GM18873 (cell line): ENCODE data around the gene GABRP.

ENCODE experiments used
- ATAC-seq: cut with Tn5 transposase; IDR thresholded peaks from one replicate; pipeline ENCODE4 v1.9.1; 2021; ENCODE audit warnings: mild to moderate bottlenecking, moderate library complexity, moderate number of reproducible peaks; ENCODE audit not compliant: unreplicated experiment, low FRiP score

GABRP gene

DNA sequence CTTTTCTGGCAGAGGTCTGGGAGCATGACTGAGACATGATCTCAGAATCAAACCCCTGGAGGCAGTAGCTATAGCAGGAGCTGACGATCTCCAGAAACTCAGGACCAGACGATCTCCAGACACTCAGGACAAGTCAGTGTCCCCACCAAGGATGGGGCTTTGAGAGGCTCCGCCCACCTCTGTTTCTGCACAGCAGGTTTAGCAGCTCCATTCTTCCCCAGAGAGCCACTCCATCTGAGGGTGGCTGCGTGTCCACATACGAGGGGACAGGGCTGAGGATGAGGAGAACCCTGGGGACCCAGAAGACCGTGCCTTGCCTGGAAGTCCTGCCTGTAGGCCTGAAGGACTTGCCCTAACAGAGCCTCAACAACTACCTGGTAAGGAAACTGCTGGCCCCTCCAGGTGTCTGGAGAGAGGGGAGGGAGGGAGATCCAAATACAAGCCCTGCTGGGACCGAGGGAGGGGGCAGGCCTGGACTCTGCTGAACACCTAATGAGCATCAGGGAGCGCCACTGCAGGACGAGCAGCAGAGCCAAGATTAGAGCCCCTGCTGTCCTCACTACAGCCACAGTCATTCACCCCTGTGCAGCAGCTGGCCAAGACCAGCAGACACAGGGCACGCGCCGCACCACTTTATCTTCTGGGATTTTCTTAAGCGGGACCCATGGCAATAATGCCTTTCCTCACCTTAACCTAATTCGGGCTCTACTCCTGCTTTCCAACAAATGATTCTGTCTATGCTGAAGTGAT, at the start of gene GABRP:
TSS of gene GABRP (plus strand) at position 228 of the 750 bp plus-strand sequence. CDS start 4,891 bp downstream, outside the sequence.
- no peak for ATAC-seq

- ATAC-seq = no peak
Measured at GRCh38 chr5:170736966-170737365, 46.6 kb upstream of the GABRP start.

DNA sequence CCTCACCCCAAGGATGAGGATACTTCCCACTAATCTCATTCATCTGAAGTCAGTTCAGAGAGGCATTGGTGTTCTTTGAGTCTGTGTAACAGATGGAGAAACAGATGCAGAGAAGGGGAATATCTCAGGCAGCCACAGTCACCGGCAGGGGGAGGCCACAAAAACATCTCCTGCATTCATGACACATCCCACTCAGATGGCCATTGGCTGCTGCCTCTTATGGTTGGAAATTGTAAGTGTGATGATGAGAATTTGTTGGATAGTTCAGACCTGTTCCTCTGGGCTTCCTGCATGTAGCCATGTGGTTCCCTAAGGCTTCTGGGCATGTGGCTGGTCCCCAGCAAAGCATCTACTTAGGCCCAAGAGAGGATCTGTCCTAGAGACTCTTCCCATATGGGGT, 45.9 kb upstream of the GABRP start:
- ATAC-seq = no peak

DNA sequence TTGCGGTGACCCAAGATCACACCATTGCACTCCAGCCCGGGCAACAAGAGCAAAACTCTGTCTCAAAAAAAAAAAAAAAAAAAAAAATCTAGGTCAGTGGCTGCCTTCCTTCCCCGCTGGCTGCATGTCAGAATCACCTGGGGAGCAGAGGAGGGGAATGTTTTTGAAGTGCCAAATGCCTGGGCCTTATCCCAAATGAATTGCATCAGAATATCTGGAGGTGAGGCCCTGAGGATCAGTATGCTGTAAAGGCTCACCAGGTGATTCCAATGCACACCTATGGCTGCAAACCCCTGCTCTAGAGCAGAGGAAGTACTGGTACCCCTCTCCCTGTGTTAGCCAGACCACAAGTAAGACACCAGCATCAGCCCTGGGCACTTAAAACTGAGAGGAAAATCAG, 44.7 kb upstream of the GABRP start:
- no peak for ATAC-seq

DNA sequence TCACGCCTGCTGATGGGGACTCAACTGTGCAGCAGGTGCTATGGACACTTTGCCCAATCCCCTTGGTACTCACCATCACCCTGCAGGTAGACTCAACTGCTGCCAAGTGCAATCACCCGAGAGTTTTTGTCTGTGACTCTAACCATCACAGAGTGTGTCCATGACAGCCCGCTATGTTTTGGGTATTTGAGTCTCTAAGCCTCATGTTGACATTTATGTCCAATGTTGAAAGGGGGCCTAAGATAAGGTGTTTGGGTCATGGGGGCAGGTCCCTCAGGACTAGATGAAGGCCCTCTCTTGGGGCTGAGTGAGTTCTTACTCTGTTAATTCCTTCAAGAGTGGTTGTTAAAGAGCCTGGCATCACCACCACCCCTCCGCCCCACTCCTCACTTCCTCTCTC, 44.1 kb upstream of the GABRP start:
- ATAC-seq = no peak

GRCh38 chr5:170740551-170741205, 42.8 kb upstream of the GABRP start:
- ATAC-seq = no peak

GRCh38 chr5:170741801-170742200, 41.7 kb upstream of the GABRP start:
- ATAC-seq = no peak

DNA sequence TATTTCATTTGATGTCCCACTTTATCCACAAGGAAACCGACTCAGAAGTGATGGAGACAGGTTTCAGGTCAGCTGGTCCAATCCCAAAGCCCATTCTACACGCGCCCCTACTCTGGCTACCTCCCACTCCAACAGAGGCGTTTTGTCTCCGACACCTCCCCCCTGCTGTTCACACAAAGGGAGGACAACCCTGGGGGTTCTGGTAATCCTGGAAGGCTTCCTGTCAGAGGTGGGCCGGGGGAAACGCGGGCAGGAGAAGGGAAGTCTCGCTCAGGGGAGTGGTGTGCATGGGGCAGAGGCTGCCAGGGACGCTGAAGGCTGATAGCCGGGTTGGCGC, 39.7 kb upstream of the GABRP start:
- ATAC-seq = no peak

- no peak for ATAC-seq
Measured at GRCh38 chr5:170745481-170746071, 37.9 kb upstream of the GABRP start.

- ATAC-seq = no peak
Measured at GRCh38 chr5:170746075-170746960, 37.2 kb upstream of the GABRP start.

DNA sequence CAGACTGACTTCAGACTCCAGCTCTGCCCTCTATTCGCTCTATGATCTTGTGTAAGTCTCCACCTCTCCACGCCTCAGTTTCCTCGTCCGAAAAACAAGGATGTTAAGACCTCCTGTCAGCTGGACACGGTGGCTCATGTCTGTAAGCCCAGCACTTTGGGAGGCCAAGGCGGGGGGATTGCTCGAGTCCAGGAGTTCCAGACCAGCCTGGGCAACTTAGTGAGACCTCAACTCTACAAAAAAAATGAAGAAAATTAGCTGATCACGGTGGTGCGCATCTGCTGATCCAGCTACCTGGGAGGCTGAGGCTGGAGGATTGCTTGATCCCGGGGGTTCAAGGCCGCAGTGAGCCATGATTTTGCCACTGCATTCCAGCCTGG, 36.6 kb upstream of the GABRP start:
- ATAC-seq = no peak

DNA sequence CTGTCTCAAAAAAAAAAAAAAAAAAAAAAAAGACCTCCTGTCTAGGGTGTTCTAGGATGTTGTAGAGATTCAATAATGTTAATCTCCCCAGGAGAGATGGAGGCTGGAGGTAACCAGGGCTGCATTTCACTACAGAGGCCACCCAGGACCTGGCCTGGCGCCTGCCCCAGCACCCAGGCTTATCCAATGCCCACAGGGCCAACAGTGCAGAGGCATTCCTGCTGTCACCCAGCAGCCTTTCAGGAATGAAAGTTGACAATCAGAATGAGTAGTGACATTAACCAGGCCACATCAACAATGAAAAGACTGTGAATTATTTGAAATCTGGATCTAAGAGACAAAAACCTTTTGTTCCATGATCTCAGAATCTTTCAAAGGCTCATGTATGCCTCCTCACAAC, 36.2 kb upstream of the GABRP start:
- no peak for ATAC-seq

GRCh38 chr5:170747851-170748250, 35.7 kb upstream of the GABRP start:
- ATAC-seq = no peak

DNA sequence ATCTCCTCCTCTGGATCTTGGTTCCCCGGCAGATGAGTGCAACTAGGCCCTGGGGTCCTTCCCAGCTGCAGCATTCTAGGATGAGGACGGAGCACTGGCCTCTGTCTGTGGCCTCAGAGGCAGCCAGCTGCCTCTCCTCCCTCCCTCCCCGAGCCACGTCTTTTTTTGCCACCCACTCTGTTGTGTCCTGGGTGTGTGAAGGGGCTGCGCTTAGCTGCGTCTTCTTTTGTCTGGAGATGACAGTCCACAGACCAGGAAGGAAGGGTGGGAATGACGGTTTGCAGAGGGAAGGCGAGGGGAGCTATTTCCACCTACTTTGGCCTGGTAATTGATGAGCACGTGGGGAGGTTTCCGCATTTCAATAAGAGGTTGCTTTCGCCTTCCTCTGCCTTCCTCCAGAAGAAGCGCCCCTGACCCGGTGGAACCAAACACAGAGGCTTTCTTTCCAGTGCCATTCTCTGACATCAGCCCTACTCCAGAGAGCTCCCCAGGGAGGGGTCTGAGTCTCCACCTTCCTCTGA, 34.5 kb upstream of the GABRP start:
- no peak for ATAC-seq

- ATAC-seq = no peak
Measured at GRCh38 chr5:170749911-170750431, 33.6 kb upstream of the GABRP start.

GRCh38 chr5:170750791-170751190, 32.7 kb upstream of the GABRP start:
- no peak for ATAC-seq

DNA sequence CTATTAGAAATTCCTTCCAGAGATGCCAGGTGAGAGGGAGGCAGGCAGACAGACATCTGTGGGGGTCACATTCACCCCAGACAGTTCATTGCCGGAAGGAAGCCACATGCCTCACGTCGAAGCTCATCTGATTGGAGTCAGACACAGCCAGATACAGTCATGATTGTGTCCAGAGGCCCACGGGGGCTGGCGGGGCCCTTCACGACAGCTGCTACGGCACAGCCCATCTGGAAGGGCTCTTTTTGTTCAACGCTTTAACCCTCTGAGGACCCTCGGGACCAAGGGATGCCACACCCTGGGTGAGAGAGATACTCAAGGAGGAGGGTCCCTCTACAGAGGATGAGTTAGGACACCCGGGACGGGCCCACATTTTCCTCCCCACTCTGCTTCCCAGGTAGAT, 31.9 kb upstream of the GABRP start:
- ATAC-seq = no peak

- no peak for ATAC-seq
Measured at GRCh38 chr5:170752257-170753215, 31.0 kb upstream of the GABRP start.

- no peak for ATAC-seq
Measured at GRCh38 chr5:170753311-170753710, 30.2 kb upstream of the GABRP start.
